Mesothelial cell of epicardium (in vitro differentiated cells): ENCODE data around the gene TSPYL4. TPM values are rescaled to one million over a fixed set of nuclear protein-coding genes. Genes with fewer than 3 reads are reported as not detected.

Experiments used
- DNase-seq, 2 experiments: peaks; one replicate each; pipeline ENCODE4 v3.0.0; 2021; ENCODE audit warnings: low spot score in 2 of 2; ENCODE audit not compliant: unreplicated experiment in 2 of 2
- H3K27ac Mint-ChIP-seq: 2 replicates; pipeline ENCODE4 v1.8.0; 2021; ENCODE audit warnings: mixed read lengths
- H3K27me3 Mint-ChIP-seq: 2 replicates; pipeline ENCODE4 v1.8.0; 2021; ENCODE audit warnings: low read depth, mixed read lengths
- H3K36me3 Mint-ChIP-seq: 2 replicates; pipeline ENCODE4 v1.8.0; 2021; ENCODE audit warnings: mixed read lengths
- H3K4me1 Mint-ChIP-seq: 2 replicates; pipeline ENCODE4 v1.8.0; 2021; ENCODE audit warnings: mixed read lengths
- H3K4me3 Mint-ChIP-seq: 2 replicates; pipeline ENCODE4 v1.8.0; 2021; ENCODE audit warnings: mild to moderate bottlenecking, moderate library complexity, mixed read lengths
- H3K9me3 Mint-ChIP-seq: 2 replicates; pipeline ENCODE4 v1.8.0; 2021; ENCODE audit warnings: mixed read lengths
- total RNA-seq: library from RNA; stranded (reverse); gene quantifications from 3 replicates; pipeline ENCODE4 v1.2.1, GENCODE V29; 2021
- TF ChIP-seq, protein P1 (sequence below): fragments of 200-600 bp; sonication (generic); IDR thresholded peaks from one replicate; pipeline ENCODE4 v1.5.0; 2021; ENCODE audit warnings: antibody characterized with exemption; ENCODE audit not compliant: unreplicated experiment

TSPYL4 gene
- total RNA-seq, 1 donor from 2014 or later: 44.0 TPM

DNA sequence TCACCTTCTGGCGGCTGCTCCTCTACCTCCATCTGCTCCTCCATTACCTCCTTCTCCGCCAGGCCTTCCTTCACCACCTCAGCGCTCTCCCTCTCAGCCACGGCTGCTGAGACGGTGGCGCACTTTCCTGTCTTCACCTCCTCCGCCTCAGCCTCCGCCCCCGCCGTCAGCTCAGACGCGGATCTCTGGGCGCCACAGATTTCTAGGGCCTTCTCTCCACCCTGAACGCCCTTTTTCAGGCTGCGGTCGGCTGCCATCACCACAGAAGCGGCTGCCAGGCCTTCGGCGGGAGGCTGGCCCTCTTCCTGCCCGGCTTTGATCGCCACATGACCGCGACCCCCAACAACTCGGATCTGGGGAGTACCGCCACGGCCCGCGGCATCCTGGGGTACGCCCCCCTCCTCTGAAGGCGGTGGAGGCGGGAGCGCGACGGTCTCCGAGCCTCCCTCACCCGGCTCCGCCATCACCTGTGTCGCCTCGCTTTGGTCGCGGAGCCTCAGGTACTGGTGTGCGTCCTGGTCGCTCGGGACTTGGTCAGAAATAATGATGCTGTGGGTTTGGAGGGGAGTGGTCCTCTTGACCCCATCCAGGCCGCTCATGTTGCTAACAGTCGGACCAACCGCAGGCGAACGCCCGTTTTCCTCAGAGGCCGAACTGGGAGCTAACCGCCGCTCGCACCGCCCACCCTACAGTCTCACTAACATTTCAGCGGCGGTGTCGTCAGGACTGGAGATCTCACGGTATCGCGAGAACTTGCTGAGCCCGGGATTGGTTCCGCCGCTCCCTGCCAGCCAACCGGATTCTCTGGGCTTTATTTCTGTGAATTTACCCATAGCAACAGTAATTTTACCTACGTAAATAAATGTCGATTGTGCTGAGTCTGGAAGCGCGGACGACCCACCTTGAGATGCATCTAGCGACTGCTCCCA is 25.6 kb upstream of the TSPYL4 start, which contains the start of gene TSPYL1:
Gene TSPYL1, minus strand, starts transcription at position 699 of the 929 bp plus-strand sequence. Its CDS starts 100 bp downstream, at position 599.
- Mint-ChIP-seq H3K27ac (peak within 1 kb of the TSS; percentile 98), H3K27me3 (no peaks in the 10 kb centered on the region), H3K4me3 (peak within 1 kb of the TSS; percentile 94), H3K4me1 (peaks cover 67% of the 10 kb centered on the region), H3K36me3 (peaks cover 14% of the 10 kb centered on the region), H3K9me3 (no peaks in the 10 kb centered on the region)
- peak; percentile 84 to 94 for DNase-seq
- TF ChIP-seq, protein P1, sequence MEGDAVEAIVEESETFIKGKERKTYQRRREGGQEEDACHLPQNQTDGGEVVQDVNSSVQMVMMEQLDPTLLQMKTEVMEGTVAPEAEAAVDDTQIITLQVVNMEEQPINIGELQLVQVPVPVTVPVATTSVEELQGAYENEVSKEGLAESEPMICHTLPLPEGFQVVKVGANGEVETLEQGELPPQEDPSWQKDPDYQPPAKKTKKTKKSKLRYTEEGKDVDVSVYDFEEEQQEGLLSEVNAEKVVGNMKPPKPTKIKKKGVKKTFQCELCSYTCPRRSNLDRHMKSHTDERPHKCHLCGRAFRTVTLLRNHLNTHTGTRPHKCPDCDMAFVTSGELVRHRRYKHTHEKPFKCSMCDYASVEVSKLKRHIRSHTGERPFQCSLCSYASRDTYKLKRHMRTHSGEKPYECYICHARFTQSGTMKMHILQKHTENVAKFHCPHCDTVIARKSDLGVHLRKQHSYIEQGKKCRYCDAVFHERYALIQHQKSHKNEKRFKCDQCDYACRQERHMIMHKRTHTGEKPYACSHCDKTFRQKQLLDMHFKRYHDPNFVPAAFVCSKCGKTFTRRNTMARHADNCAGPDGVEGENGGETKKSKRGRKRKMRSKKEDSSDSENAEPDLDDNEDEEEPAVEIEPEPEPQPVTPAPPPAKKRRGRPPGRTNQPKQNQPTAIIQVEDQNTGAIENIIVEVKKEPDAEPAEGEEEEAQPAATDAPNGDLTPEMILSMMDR: no peak

DNA sequence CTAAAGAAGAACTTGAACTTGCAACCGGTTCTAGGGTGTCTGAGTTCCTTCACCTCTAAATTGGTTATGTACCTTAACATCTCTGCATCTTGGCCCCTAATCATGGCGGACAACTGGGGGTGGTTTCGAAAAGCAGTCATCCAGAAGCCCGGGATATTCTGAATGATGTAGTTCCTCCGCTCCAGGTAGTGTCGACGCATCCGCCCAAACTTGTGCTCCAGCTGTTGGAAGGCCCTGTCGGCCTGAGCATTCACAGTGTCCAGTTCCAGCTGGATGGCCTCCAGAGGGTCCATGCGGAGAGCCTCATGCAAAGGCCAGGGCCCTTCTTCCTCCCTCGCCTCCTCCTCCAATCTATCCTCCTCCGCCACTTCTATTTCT is 25.0 kb upstream of the TSPYL4 start:
- peak overlapping the region; percentile 94 for H3K4me3 Mint-ChIP-seq
- TF ChIP-seq, protein P1: no peak
- H3K9me3 Mint-ChIP-seq: no peaks in the 10 kb centered on the region
- H3K36me3 Mint-ChIP-seq: peaks cover 15% of the 10 kb centered on the region
- H3K4me1 Mint-ChIP-seq: peaks cover 67% of the 10 kb centered on the region
- H3K27me3 Mint-ChIP-seq: no peaks in the 10 kb centered on the region
- no peak for DNase-seq
- peak overlapping the region; percentile 98 for H3K27ac Mint-ChIP-seq

DNA sequence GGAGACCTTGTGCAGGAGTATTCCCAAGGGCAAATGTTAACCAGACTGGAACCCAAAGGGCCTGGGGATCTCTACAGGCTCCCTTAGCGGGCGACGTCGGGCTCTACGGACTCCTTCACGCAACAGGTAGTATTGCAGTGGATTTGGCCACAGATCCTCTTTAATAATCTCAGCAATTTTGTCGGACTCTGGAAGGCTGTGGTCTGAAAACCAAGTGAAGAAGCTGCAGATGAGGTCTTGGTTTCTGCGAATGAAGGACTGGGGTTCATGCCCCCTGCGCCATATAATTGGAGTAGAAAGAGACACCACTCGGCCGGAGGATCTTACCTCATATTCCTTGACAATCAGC is 24.6 kb upstream of the TSPYL4 start:
- H3K4me1 Mint-ChIP-seq: peaks cover 67% of the 10 kb centered on the region
- no peaks in the 10 kb centered on the region for H3K27me3 Mint-ChIP-seq
- no peaks in the 10 kb centered on the region for H3K9me3 Mint-ChIP-seq
- TF ChIP-seq, protein P1: no peak
- DNase-seq: no peak
- peak overlapping the region; percentile 98 for H3K27ac Mint-ChIP-seq
- H3K4me3 Mint-ChIP-seq: peak overlapping the region; percentile 94
- peaks cover 16% of the 10 kb centered on the region for H3K36me3 Mint-ChIP-seq

DNA sequence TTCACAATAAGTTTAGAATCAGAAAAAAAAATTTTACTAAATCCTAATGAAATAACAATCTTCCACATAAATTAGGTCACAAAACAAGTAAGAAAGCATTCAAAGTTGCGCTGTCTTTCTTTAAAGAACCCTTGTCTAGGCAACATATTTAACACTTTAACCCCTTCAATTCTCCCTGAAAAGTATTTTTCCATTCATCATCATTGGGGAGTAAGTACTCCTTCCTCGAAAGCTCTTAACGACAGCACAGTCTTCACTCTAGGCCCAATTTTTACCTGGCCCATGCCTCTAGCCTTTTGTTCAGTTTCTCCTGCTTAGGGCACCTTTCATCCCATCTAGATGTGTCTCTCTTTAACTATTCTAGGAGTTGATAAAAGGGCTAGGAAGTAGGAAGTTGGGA is 23.2 kb upstream of the TSPYL4 start:
- H3K27ac Mint-ChIP-seq: peak overlapping the region; percentile 92
- H3K4me1 Mint-ChIP-seq: peaks cover 56% of the 10 kb centered on the region
- H3K27me3 Mint-ChIP-seq: no peaks in the 10 kb centered on the region
- no peak for DNase-seq
- peak overlapping the region; percentile 94 for H3K4me3 Mint-ChIP-seq
- TF ChIP-seq, protein P1: no peak
- H3K36me3 Mint-ChIP-seq: peaks cover 20% of the 10 kb centered on the region
- H3K9me3 Mint-ChIP-seq: no peaks in the 10 kb centered on the region

DNA sequence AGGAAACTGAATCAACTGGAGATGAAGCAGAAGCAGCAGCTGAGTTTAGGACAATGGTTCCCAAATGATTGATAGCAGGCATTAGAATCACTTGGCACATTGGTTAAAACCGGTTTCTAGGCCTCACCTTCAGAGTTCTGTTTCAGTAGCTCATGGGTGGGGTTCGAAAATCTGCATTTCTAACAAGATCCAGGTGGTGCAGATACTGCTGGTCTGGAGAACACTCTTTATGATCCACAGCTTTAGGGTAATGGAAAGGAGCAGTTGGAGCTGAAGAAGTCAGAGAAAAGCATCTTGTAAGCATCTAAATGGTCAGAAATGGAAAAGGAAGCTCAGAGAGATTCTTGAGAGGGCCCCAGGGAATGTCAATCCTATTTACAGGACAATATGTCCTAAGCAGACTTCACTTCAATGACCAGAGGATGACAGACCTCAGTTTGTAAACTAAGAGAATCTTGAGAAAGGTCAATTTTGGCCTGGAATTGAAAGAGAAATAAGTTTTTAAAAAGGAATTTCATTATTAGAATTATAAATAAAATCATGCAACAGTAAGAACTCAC is 17.4 kb upstream of the TSPYL4 start:
- no peak overlapping the region for H3K4me3 Mint-ChIP-seq

More for the DNA sequence above, 17.4 kb upstream of the TSPYL4 start:
- TF ChIP-seq, protein P1: no peak
- Mint-ChIP-seq H3K9me3 (no peaks in the 10 kb centered on the region), H3K36me3 (peaks cover 11% of the 10 kb centered on the region), H3K4me1 (peaks cover 18% of the 10 kb centered on the region), H3K27ac (no peak overlapping the region), H3K27me3 (no peaks in the 10 kb centered on the region)
- DNase-seq: no peak
